SIG-M5 (cell line): ENCODE measurements around the gene COMMD6.
"Not testable (repeated sequence)": the region's sequence is repeated elsewhere in the genome, so short reads cannot be mapped to it uniquely, and the experiment has no call there.

Experiments used
- DNase-seq: peaks from one replicate; lab custom pipeline; 2025; lab: John Stamatoyannopoulos, UW

The COMMD6 gene

DNA sequence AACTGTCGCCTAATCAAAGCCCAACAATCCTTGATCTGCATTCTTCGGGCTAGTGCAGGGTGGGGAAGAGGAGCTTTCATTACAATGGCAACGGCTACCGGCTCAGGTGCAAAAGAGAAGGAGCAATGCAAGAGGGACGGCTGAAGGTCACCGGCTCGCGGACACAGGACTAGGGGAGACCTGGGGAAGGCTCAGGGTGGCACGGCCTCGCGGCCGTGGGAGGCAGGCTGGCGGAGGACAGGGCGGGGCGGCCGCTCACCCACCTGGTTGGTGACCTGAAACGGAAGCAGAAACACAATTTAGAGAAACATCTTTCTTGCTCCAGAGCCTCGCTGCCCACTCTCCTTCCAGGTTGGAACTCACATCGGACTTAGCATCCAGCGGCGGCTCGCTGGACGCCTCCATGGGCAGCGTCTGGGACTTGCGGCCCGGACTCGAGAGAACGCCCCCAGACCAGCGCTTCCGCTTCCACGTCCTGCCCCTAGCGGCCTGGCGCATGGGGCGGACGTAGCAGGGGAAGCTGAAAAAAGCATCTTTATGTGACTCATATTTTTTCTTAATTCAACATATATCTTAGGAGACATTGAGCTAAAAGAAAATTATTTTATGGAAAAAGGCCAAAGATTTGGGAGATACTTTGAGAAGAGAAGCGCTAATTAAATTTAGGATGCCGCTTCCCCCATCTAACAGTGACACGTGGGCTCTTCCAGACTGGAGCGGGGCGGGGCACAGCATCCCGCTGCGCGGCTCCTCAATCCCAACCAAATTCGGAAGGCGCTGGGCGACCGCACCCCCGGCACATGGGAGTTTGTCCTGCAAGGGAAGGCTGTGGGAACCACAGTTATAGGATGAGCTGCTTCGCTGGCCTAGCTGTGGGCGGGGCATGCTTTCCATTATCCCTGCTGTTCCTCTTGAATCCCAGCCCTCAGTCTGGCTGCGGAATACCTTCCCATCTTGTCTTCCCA is at the start of gene COMMD6:
Gene COMMD6 (minus strand): TSS at position 441 of the 965 bp plus-strand sequence. CDS start 36 bp downstream, at position 405.
- no peak for DNase-seq

- no peak for DNase-seq
Observed at GRCh38 chr13:75585153-75585552, 47.5 kb upstream of the COMMD6 start.

DNA sequence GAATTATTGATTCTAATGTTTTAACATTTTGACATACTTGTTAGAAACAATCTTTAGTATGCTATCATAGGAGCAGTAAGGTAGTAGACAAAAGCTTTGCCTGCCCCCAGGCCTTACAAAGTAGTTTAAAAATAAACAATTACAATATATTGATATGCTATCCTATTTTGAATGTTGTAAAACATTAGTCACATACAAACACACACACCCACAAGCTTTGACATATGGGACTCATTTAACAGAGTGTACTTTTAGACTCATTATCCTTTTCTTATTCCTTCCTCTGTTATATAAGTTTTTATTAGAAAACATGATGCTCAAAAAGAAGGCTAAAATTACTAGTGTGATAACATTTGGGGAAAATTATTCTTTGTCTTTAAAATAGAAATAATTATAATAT is 45.5 kb upstream of the COMMD6 start:
- no peak for DNase-seq

- no peak for DNase-seq
Observed at GRCh38 chr13:75581874-75582640, 44.4 kb upstream of the COMMD6 start.

- DNase-seq = no peak
Observed at GRCh38 chr13:75579529-75579928, 41.9 kb upstream of the COMMD6 start.

- DNase-seq = no peak
Observed at GRCh38 chr13:75569576-75569975, 31.9 kb upstream of the COMMD6 start.

DNA sequence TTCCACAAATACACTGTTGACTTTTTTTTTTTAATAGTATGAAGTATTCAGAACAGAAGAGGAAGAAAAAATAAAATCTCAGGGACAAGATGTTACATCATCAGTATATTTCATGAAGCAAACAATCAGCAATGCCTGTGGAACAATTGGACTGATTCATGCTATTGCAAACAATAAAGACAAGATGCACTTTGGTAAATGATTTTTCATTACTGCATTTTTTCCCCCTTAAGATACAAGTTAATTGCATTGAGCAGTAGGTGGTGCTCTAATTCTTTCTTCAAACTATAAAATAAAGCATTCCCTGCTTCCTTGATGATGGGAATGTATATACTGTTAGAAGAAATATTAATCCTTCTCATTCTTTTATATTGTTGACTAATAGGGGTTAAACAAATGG is 29.0 kb upstream of the COMMD6 start:
- no peak for DNase-seq

DNA sequence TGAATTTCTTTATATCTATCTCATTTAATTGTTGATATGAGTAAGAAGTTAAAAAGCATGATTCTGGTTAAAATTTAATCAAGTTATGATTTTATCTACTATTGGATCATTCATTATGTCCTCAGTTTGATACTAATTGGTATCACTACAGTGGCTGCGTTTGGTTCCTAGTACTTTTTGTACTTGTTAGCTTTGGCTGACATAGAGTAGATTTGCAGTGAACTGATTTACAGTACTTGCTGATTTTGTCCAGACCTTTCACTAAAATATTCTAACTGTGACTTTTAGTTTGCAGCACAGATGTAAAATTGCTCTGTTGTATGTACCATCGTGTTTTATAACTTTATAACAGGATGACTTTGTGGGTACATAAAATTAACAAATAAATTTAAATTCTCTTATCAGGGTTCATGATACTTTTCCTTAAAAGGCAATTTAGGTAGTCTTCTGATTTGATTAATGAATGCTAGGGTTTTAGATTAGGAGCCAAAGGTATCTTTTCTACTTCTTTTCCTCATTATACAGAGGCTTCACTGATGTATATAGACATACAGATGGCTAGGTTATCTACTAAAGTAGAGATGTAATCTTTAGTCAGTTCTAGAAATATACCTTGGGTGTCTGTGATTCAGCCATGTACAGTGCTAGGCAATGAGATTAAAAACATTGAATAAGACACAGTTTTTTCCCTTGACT is 20.7 kb upstream of the COMMD6 start:
- DNase-seq = no peak

GRCh38 chr13:75556961-75557360 is 19.3 kb upstream of the COMMD6 start:
- DNase-seq = no peak

GRCh38 chr13:75555836-75556235 is 18.2 kb upstream of the COMMD6 start:
- no peak for DNase-seq

DNA sequence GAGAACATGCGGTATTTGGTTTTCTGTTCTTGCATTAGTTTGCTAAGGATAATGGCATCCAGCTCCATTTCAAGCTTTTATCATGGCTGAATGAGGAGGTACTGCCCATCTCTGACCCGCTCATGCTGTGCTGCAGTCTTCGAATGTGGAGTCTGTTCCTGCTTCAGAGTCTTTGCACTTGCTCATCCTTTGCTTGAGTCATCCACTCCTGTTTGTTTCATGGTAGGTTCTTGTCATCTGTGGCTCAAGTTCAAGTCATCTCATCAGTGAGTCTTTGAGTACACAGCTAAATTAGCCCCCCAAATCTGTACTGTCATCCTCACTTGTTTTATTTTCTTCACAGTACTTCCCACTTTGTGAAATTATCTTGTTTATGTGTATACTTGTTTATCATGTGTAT is 17.3 kb upstream of the COMMD6 start:
- no peak for DNase-seq

- no peak for DNase-seq
Observed at GRCh38 chr13:75554464-75554863, 16.8 kb upstream of the COMMD6 start.

GRCh38 chr13:75550159-75550567 is 12.5 kb upstream of the COMMD6 start:
- no peak for DNase-seq

DNA sequence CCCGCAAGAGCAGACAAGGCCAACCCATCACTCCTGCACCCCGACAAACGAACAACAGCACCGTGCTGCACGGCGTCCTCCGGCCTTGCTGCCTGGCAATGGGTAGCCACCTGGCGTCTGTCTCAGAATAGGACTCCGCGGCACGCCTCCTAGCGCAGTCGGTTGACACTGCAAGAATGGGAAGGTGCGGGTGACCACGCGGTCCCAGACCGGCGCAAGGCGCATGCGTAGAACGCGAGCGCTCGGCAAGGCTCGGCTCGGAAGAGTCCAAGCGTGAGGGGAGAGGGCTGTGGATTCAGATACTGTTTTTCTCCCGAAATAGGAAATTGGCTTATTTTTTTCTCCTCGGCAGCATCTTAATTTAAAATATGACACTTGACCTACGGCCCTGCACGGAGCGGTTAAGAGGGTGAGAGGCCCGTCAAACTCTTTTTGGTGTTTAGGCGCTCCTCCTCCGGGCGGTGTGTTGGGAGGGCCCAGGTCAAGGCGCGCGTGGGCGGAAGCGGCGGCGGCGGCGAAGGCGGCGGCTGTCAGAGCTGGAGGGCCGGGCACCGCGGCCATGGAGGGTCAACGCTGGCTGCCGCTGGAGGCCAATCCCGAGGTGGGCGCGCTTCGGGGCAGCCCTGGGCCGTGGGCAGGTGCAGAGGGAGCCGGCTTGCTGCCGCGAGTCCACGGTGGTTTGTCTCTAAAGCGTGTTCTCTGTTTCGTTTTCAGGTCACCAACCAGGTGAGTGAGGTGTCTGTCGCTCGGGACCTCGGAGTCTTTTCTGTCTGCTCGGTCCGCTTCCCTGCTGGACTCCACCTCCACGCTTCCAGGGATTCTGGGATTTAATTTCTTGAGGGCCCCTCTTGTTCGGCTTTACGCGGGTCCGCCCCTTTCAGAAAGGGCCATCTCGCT is 11.9 kb upstream of the COMMD6 start, which contains the start of gene UCHL3:
Gene UCHL3 (plus strand): TSS at position 530 of the 897 bp plus-strand sequence. CDS start 30 bp downstream, at position 560.
- DNase-seq = peak; percentile 52

- DNase-seq = no peak
Observed at GRCh38 chr13:75547917-75548316, 10.3 kb upstream of the COMMD6 start.

DNA sequence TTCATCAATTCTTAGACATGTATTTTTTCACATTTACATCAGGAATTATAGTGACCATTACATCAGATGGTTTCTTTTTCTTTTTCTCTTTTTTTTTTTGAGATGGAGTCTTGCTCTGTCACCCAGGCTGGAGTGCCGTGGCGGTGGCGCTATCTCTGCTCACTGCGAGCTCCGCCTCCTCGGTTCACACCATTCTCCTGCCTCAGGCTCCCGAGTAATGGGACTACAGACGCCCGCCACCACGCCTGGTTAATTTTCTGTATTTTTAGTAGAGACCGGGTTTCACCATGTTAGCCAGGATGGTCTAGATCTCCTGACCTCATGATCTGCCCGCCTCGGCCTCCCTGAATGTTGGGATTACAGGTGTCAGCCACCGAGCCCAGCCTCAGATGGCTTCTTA is 7.7 kb upstream of the COMMD6 start:
- not testable (repeated sequence) for DNase-seq

DNA sequence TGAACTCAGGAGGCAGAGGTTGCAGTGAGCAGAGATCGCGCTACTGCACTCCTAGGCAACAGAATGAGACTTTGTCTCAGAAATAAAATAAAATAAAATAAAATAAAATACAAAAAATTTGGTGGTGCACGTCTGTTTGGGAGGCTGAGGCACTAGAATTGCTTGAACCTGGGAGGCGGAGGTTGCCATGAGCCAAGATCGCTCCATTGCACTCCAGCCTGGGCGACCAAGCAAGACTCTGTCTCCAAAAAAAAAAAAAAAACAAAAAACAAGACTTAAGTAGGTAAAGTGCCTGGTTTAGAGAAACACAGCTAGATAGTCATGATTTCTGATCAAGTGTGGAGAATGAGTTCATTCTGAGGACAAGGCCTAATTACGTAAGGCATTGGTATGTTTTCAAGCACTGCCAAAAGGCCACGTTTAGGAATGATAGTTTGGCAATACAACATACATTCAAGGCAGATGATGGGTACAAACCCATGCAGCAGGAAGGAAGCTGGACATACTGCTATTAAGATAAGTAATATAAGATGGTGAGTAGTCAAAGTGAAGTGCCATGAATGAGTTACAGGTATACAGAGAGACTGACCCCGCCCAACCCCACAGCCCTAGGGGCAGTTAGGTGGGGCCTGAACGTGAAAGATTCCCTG is 7.2 kb upstream of the COMMD6 start:
- no peak for DNase-seq

- DNase-seq = no peak
Observed at GRCh38 chr13:75541961-75542360, 4.3 kb upstream of the COMMD6 start.

- DNase-seq = peak; percentile 91
Observed at GRCh38 chr13:75541287-75541686, 3.6 kb upstream of the COMMD6 start.

- DNase-seq = no peak
Observed at GRCh38 chr13:75533861-75534260, 3.8 kb downstream of the COMMD6 start.

GRCh38 chr13:75530549-75530961 is 7.1 kb downstream of the COMMD6 start:
- DNase-seq = no peak
